HG02970 (cell line): Measurements from ENCODE around the gene MAP3K5.
"Not testable (repeated sequence)": the region's sequence is repeated elsewhere in the genome, so short reads cannot be mapped to it uniquely, and the experiment has no call there.

Experiments
- ATAC-seq: cut with Tn5 transposase; IDR thresholded peaks from one replicate; pipeline ENCODE4 v1.9.1; 2021; ENCODE audit warnings: mild to moderate bottlenecking, moderate library complexity, moderate number of reproducible peaks; ENCODE audit not compliant: unreplicated experiment, low FRiP score

MAP3K5 gene

DNA sequence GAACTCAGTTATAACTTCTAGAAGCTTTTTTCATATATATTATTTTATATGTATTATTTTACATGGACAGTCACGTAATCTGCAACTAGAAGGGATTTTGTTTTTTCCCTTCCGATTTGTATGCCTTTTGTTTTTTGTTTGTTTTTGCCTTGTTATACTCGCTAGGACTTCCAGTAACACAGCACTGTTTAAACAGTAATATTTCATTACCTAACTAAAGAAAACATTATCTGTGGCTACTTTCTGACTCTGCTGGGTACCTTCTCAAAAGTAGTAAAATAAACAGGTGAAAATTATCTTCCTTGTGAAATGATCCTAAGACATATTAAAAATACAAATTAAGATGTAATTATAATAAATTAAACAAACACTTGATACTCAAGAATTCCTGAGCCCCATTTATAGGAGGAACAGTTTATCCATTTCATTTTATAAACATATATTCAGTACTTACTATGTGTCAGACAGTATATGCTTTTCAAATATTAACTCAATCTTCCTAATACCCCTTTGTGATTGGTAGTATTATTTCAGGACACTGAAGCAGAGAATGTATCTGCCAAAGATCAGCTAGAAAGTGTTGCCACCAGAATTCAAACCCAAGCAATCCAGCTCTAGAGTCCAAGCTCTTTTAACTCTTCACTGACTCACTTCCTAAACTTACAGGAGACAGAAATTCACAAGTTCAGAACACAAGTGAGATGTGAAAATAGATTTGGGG, 65.3 kb downstream of the MAP3K5 start:
- ATAC-seq, result no peak

DNA sequence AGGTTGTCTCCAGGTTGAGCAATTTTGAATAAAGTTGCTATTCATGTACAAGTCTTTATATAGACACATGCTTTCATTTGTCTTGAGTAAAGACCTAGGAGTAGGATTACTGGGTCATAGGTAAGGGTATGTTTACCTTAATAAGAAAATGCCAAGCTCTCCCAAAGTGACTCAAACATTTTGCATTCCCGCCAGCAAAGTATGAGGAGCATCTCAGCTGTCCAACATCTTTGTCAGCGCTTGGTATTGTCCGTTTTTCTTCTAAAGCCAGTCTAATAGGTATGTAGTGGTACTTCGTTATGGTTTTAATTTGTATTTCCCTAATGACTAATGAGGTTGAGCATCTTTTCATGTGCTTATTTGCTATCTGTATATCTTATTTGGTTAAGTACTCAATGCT, 67.2 kb downstream of the MAP3K5 start:
- ATAC-seq, result no peak

DNA sequence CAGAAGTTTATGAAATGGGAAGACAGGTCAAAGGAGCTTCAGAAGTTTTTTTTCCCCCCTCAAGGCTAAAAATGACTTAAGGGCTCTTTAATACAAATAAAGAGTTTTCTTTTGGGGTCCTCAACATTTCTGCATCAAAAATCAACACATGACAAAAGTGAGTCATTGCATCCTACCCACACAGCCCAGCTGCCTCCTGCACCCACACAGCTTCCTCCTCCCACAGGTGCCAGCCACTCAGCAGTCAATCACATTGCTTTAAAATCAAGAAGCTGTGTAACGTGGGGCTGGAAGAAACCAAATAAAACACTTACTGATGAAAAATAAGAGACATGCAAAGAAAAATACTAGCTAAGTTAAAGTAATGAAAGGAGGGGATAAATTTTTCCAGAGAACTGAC, 68.5 kb downstream of the MAP3K5 start:
- no peak for ATAC-seq

DNA sequence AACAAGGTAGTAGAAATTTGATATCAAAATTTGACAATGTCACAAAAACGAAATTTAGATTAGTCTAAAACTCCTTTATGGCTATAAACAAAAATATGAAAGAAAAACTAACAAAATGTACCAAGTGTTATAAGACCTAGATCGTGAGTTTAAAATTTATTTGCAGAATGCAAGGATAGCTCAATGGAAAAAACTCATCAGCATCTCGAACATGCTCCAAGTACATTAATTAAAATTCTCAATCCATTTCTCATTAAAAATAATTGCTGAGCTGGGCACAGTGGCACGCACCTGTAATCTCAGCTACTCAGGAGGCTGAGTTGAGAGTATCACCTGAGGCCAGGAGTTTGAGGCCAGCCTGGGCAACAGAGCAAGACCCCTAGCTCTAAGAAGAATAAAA, 70.8 kb downstream of the MAP3K5 start:
- no peak for ATAC-seq

DNA sequence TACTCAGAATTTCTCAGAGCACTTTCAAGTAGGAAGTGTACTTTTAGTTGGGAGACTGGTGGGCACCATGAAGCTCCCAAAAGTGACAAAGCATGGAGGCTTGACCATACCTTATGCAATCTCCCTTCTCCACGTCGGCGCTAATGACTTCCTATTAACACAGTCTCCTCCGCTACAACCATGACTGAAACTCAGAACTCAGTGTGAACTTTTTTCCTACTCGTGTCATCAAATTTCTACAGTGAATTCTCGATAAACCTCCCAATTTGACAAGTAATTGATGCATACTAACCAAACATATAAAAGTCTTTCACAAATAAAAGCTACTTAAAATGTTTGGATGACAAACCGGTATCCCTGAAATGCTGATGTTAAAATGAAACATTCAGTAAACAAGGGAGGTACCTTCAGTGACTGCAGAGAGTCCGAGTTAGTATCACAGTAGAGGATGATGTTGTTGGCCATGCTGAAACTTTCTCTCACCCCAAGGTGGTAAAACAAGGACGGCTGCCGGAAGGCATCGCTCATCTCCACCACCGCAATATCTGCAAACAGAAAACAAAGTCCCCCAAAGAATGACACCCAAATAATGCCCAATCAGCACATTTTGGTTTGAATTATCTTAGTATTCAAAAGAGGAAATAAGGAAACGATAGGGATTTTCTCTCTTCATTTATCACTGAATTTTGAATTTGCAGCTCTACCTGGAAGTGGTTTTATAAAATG, 72.1 kb downstream of the MAP3K5 start:
- ATAC-seq, result peak; percentile 42

DNA sequence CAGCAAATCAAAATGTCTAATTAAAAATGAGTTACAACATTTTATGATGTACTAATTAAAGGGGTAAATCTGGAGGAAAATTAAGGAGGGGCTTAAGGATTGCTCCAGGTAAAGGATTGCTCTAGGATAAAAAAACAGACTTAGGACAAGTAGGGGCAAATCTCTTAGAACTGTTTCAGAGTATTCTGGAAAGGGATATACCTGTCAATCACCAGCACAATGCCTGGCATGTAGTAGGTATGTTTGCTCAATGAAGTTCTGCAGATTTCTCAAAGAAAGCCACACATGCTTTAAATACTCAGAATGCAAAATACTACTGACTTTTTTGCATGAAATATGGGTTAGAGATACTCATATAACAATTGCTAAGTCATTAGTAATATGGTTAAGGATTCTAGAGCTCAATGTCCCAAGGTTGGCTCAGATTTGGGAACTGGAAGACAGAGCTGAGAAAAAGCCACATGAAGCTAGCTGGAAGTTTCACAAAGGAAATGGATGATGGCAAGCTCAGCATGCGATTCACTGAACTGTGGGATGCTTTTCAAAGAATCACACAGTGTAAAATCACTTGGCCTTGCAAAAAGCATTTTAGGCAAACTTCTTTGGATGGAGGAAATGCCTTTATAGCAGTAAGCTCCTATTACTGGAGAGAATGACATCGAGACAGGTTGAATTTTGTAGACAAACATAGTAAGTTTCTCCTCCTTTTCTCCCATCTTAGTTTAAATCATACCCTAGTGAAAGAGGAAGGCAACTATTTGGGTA, 72.8 kb downstream of the MAP3K5 start:
- ATAC-seq, result peak; percentile 47

DNA sequence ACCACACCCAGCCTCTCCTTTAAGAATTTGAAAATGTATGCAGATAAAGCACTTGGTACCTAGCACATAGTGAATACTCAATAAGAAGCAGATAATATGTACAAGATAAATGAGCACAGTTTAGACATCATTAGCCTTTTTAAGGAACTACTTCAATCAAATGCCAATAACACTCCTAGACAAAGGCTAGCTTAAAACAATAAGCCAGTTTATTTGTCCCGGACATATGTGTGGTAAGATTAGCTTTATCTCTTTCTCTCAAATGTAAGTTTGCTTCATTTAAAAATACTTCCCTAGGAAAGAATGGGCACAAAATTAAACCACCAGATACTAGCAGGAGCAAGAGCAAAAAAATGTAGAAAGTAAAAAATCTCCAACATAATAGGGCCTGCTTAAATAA, 73.8 kb downstream of the MAP3K5 start:
- no peak for ATAC-seq

DNA sequence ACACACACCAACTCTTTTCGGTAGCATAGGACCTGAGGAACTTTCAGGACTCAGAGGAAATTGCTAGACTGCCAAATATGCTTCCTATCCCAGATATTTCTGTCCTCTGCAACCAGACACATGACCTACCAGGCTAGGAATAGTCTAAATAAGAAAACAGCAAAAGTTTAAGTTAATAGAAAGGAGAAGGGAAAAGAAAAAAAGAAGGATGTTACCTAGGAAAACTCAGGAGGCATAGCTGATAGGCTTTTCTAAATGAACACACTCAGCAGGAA, 74.6 kb downstream of the MAP3K5 start:
- ATAC-seq, result no peak

DNA sequence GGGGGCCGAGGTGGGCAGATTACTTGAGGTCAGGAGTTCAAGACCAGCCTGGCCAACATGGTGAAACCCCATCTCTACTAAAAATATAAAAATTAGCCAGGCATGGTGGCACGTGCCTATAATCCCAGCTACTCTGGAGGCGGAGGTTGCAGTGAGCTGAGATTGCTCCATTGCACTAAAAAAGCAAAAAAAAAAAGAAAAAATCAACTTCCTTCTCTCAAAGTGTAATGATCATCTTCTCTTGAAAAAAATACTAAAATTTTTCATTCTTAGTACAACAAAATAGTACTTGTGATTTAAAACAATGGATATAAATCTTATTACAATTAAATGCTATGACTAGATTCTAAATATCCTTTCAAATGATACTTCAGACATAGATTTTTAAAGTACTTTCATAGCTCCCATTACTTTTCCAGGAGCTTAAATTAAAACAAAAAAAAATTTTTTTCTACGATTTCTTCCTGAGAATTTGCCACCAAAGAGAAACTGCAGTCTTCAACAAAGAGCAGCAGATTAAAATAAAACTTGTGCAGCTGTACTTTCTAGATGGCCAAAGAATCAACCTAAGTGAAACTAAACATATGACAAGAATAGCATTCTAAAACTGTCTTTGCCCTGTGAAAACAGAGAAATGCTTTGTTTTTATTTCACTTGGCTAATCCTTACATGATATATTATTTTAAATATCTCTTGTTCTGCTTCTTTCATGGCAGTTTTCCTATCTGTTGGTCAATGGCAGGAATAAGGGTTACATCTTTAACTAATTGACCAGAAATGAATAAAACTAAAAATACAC, 75.2 kb downstream of the MAP3K5 start:
- no peak for ATAC-seq

DNA sequence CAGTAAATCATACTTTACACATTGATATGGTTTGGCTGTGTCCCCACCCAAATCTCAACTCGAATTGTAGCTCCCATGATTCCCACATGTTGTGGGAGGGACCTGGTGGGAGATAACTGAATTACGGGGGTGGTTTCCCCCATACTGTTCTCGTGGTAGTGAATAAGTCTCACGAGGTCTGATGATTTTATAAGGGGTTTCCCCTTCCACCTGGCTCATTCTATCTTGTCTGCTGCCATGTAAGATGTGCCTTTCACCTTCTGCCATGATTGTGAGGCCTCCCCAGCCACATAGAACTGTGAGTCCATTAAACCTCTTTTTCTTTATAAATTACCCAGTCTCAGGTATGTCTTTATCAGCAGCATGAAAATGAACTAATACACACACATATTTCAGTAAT, 79.6 kb downstream of the MAP3K5 start:
- not testable (repeated sequence) for ATAC-seq

DNA sequence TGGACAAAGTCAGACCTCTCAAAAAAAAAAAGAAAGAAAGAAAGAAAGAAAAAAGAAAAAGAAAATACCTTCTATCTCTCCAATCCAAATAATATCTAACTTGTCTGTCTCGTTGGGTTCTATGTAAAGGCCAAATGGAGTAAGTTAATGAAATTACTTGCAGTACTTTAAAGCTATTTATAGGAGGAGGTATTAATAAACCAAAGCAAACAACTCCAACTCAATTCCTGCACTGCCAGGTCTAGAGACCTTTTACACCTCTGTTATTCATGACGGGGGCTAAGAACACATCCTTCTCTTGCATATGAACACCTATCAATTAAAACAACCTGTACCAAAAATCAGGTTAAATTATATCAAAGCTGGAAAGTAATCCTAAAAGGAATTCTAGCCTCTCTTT, 80.6 kb downstream of the MAP3K5 start:
- no peak for ATAC-seq

DNA sequence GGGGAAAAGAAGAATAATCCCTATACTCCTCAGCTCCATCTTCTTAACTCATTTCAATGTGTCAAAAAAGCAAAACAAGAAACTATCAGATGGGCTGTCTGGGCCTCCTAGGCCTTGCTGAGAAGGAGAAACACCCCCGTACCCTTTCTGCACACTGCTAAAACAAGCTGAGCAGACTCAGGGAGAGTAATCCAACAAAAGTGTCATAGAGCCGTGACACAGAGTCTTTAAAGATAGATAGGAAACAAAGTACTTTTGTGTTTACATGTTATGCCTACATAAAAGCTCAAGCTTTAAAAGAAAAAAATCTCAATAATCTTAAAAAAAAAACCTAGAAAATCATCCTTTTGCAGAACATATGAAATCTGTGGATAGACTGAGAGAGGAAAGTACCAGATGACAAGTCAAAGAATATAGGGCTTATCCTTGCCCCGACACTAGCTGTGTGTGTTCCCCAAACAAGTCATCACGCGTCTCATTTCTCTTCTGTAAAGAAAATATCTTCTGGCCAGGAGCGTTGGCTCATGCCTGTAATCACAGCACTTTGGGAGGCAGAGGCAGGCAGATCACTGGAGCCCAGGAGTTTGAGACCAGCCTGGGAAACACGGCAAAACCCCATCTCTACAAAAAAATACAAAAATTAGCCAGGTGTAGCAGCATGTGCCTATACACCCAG, 81.3 kb downstream of the MAP3K5 start:
- ATAC-seq, result no peak

DNA sequence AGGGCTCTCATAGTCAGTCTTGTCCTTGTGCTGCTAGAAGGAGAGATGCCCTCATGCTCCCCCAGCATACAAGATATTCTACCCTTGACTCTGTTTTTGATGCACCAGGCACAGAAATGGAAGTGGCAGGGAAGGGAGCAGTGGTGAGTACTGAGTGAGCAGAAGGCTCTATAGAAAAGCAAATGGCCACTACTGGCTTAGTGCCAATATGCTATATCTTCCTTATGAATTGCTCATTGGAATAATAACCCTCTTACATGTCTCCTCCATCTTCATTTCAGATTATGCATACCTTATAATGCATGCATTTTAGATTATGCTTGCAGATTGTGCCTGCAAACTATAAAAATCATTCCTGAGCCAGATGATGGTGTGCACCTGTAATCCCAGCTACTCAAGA, 82.8 kb downstream of the MAP3K5 start:
- no peak for ATAC-seq

DNA sequence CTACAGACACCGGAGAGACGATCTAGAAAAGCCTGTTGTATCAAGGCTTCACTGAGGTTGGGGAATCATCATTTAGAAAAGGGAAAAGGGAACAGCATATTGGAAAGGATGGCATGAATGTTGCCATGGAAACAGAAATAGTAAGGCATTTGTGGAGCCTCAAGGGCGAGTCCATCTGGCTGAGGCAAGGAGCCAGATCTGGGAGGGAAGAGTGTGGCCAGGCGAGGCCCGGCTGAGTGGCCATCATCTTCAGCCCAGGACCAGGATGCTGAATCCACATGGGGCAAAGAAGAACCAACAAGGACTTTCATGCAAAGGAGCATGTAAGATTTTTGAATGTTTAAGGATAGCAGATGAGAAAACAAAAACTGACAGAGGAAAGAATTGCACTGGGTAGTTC, 85.8 kb downstream of the MAP3K5 start:
- no peak for ATAC-seq

DNA sequence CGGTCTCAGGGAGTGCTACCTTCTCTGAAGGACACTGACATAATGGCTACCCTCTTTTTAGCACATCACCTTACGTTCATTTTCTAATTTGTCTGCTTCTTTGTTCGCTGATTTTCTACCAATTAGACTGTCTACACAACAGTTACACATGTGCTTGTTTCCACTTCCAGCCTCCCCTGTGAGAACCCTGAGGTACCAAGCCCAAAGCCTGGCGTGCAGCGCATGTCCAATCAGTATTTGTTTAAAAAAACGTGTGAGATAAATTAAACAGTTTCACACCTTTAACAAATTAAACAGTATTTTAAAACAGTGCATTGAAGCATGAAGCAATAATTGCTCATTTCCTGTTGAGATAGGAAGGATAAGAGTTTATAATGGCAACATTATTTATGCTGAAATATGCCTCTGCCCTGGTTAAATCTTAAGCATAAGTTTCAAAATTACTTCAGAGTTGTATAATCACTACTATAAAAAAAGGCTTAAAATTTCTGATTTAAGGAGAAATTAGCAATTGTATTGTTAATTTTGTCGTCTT, 88.9 kb downstream of the MAP3K5 start:
- no peak for ATAC-seq

DNA sequence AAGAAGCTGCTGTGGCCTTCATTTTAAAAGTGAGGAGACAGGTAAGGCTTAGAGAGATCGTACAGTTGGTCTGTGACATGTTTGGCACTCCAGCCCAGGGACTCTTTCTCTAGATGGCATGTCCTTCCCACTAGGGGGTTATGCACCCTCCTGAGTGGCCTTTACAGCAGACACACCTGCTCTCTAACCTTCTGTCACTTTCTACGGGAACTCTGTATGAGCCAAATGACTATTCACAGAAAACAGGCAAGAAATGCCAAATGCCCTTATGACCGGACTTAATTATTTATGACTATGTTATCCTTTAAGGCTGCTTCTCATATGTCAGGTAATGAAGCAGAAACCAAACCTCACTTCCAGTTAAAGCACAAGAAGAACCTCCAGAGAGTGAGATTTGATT, 91.2 kb downstream of the MAP3K5 start:
- ATAC-seq, result no peak

DNA sequence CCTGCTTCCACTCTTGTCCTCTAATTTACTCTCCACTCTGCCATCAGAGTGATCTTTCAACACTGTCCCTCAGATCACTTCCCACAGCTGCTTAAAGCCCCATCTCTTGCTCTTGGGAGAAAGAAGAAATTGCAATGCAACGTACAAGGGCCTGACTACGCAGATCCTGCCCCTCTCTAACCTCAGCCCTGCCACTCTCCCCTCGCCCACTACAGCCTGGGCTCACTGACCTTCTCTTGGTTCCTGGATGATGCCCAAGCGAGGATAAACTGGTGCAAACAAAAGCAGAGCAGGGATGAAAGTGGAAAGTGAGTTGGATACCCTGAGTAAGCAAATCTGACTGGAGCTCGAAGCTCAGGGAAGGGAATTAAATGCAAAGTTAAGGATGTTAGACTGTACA, 92.9 kb downstream of the MAP3K5 start:
- ATAC-seq, result no peak

DNA sequence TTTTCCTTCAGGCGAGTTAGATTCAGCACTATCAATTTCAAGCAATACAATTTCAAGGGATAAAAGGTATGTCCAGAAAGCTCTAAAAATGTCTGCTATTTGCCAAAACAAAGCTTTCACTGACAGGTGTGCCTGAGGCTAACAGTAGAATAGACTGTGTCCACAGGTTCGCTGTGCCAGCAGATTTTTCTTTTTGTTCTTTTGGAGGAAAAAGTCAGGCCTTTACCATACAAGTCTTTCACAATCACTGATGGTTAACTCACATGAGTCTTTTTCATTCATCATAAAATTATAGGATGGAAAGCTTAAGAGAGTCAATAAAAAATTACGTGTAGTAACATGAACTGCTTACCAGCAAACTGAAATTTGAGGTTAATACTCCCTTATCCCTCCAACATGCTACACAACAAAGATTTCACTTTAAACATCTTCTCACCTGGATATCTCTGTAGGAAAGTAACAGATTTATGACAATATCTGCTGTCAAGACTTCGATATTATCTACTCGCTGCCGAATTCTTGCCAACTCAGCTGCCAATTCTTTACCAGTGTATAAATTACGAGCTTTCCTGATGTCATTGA, 95.4 kb downstream of the MAP3K5 start:
- ATAC-seq, result no peak

DNA sequence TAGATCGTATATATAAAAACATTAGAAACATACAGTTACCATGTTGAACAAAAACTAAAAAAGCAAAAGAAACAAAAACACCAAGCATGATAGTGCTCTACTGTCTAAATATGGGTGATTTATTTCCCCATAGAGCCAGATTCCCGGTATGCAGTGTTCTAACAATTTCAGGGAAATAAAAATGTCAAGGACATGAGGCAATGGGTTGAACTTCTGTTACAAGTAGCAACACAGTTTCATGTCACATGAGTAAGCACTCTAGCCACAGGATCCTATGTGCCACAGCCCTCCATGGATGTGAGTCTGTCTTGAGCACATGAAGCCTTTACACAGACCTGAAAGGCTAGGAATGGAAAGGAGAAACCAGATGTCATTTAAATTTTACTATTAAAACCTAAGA, 96.0 kb downstream of the MAP3K5 start:
- ATAC-seq, result no peak

DNA sequence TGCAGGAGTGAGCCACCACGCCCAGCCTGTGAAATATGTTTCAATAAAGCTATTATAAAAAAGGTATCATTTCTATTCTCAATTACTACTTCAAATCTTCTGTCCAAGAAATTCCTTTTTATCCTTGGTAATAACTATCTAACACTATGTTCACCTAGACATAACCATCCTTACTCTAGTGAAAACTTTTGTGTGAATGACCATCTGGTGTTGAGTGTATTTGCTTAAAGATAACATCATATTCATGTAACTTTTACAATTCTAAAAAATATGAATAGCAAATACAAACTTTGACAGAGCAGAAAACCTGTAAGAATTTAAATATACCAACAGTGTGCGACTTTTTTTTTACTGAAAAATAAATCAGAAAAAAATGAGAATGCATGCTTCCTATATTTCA, 96.9 kb downstream of the MAP3K5 start:
- no peak for ATAC-seq
